HG03095 (cell line): ENCODE measurements around the gene HSPA2.
"Not testable (repeated sequence)": the region's sequence is repeated elsewhere in the genome, so short reads cannot be mapped to it uniquely, and the experiment has no call there.

Source experiments
- ATAC-seq: cut with Tn5 transposase; IDR thresholded peaks from one replicate; pipeline ENCODE4 v1.9.1; 2021; ENCODE audit warnings: moderate library complexity; ENCODE audit not compliant: unreplicated experiment

The HSPA2 gene

GRCh38 chr14:64558216-64558615, 17.7 kb downstream of the HSPA2 start:
- ATAC-seq: not testable (repeated sequence)

GRCh38 chr14:64561631-64562030, 21.1 kb downstream of the HSPA2 start:
- ATAC-seq: no peak

DNA sequence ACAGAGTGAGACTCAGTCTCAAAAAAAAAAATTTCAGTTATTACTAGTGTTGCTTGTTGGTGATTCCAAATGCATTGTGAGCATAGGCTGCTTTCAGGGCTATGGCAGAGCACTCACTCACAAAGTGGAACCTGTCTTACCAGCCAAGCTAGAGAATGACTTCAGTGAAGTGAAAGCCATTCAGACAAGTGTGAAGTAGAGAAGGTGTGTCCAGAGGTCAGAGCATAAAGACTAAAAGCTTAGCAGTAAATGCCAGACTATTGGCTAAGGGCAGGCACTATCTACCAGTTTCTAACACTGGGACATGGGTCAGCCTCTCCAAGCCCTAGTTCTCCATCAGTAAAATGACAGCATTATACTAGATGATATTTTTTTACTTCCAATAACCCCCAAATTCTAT, 21.9 kb downstream of the HSPA2 start:
- no peak for ATAC-seq

- ATAC-seq: no peak
These were observed 23.2 kb downstream of the HSPA2 start for GRCh38 chr14:64563696-64564095.

DNA sequence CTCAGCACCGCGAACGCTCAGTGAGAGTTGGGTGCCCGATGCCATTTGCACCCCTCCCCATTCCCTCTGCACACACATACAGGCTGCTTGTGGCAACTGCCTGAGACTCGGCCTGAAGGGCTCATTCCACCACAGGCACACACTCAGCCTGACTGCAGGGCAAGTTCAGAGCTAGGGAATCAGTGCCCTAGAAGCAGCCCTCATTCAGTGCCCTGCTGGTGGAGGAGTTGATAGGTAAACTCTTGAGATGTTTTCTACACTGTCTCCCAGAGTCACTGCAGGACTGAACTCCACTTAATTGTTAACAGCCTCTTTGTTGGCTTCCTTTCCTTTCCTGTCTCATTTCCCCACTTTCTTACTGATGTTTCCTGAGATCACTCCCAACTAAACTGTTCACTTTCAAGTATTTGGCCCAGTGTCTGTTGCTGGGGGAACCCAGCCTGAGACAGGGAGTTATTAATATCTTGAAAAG, 26.1 kb downstream of the HSPA2 start:
- ATAC-seq: no peak

- ATAC-seq: no peak
These were observed 28.6 kb downstream of the HSPA2 start for GRCh38 chr14:64569138-64569631.

- ATAC-seq: not testable (repeated sequence)
These were observed 29.1 kb downstream of the HSPA2 start for GRCh38 chr14:64569646-64570045.

- no peak for ATAC-seq
These were observed 32.0 kb downstream of the HSPA2 start for GRCh38 chr14:64572386-64573104.

- ATAC-seq: no peak
These were observed 32.6 kb downstream of the HSPA2 start for GRCh38 chr14:64573109-64573508.

- ATAC-seq: no peak
These were observed 34.0 kb downstream of the HSPA2 start for GRCh38 chr14:64574371-64575107.

GRCh38 chr14:64577211-64577610, 36.7 kb downstream of the HSPA2 start:
- ATAC-seq: no peak

- ATAC-seq: no peak
These were observed 39.9 kb downstream of the HSPA2 start for GRCh38 chr14:64580467-64580866.

DNA sequence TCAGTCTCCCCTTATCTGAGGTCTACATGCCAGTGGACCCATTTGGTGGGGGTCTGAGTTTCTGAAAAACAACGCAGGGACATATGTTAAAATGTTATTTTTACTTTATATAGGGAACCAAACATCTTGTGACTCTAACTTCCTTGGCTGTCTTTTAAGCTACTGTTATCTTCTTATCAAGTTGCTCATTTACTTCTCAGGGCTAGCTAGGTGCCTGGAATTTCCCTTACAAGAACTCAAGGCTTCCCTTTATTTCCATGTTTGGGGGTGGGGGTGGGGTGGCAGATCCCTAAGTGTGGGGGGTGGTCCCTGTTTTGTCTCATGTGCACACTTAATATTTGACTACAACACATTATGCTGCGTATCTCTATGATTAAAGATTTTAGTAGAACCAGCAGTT, 40.8 kb downstream of the HSPA2 start:
- ATAC-seq: no peak

GRCh38 chr14:64581817-64582216, 41.3 kb downstream of the HSPA2 start:
- ATAC-seq: no peak

DNA sequence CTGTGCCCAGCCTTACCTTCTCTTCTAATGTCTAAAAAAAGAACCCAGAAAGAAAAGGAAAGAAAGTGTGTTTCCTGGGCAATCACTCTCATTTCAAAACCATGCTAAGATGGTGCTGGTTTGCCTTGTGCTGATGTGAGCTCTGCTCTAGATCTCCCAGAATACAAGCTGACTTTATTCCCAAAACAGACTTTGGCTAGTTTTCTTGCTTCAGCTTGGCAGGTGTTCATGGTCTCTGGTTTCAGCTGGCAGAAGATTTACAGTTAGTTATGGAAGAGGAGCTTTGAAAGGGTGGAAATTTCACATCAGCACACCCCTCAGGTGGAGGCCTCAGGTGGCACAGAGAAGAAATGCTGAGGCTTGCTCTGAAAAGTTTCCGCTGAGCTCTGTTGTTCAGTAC, 43.6 kb downstream of the HSPA2 start:
- ATAC-seq: no peak

DNA sequence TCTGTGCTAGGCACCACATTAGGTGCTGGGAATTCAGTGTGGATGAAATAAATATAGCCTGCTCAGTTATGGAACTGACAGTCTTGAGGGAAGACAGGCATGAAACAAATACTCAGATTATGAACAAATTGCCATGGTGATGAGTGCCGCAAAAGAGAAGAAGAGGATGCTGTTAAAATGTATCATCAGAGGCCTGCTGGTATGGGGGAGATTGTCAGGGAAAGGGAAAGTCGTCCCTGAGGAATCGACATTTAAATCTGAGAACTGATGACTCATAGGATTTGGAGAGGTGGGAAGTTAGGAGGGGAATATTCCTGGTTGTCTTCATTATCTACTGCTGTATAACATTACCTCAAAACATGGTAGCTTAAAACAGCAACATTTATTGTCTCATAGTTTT, 51.3 kb downstream of the HSPA2 start:
- ATAC-seq: no peak
